Esophagus (tissue), 2 donors: ENCODE data around the gene SHANK3. TPM values are rescaled to one million over a fixed set of nuclear protein-coding genes. Genes with fewer than 3 reads are reported as not detected.

ENCODE experiments used
- H3K27ac ChIP-seq, 2 donors: one replicate each; pipeline ENCODE4 v1.5.1; 2013; ENCODE audit warnings: low read depth in 2 of 2, mild to moderate bottlenecking in 2 of 2, inconsistent platforms in 1 of 2, low read length in 1 of 2, moderate library complexity in 1 of 2
- H3K27me3 ChIP-seq, 2 donors: one replicate each; pipeline ENCODE4 v1.6.1; 2013; ENCODE audit warnings: low read length in 2 of 2, control low read depth in 1 of 2, mild to moderate bottlenecking in 1 of 2; ENCODE audit not compliant: insufficient read depth in 2 of 2, control insufficient read depth in 1 of 2
- H3K36me3 ChIP-seq, 2 donors: one replicate each; pipeline ENCODE4 v1.6.1; 2013; ENCODE audit warnings: low read length in 1 of 2; ENCODE audit not compliant: control insufficient read depth in 2 of 2, insufficient read depth in 2 of 2
- H3K4me1 ChIP-seq, 2 donors: one replicate each; pipeline ENCODE4 v1.6.1; 2013; ENCODE audit warnings: low read length in 1 of 2; ENCODE audit not compliant: control insufficient read depth in 2 of 2, insufficient read depth in 2 of 2
- H3K4me3 ChIP-seq, 2 donors: one replicate each; pipeline ENCODE4 v1.5.1; 2013; ENCODE audit warnings: low read length in 2 of 2, mild to moderate bottlenecking in 2 of 2, low read depth in 1 of 2, moderate library complexity in 1 of 2
- H3K9me3 ChIP-seq, 2 donors: one replicate each; pipeline ENCODE4 v1.6.1; 2013; ENCODE audit warnings: mild to moderate bottlenecking in 2 of 2, low read depth in 1 of 2, low read length in 1 of 2, moderate library complexity in 1 of 2; ENCODE audit not compliant: control insufficient read depth in 2 of 2, insufficient read depth in 1 of 2
- WGBS, 2 donors: extraction: QIAGEN DNeasy Blood & Tissue Kit; methylation state at CpG; one replicate each; pipeline ENCODE4 v1.1.7; 2013; 5-methylcytosine and 5-hydroxymethylcytosine counted together
- polyA plus RNA-seq, 2 donors: library from polyadenylated mRNA; stranded (reverse); fragments of 200-250 nt; gene quantifications; one replicate each; pipeline ENCODE4 v1.2.3, GENCODE V29; 2013
- donor health status: healthy with polysubstance abuse.
- donor health status: Bipolar disorder and iron deficiency.

Gene SHANK3
- polyA plus RNA-seq, 2 donors, result 4.1 to 9.0 TPM

DNA sequence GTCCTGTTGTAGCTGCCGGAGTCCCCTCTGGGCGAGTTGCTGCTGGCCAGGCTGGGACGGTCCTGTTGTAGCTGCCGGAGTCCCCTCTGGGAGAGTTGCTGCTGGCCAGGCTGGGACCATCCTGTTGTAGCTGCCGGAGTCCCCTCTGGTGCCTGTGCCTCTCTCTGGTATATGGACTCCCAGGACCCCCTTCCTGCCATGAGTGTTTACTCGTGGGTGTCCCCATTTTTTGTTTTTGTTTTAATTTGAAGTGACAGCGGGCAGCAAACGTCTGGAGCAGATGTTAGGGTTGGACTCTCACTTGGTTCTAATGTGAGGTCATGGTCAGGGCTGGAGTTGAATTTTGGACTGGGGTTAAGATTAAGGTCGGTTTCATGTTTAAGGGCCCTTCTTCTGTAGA, 14.2 kb downstream of the SHANK3 start:
- Histone ChIP-seq H3K4me1 (no peaks in the 10 kb centered on the region), H3K36me3 (peaks cover 0 to 5% of the 10 kb centered on the region in 2 donors), H3K9me3 (peaks cover 0 to 2% of the 10 kb centered on the region in 2 donors), H3K27me3 (no peaks in the 10 kb centered on the region), H3K4me3 (no peak overlapping the region), H3K27ac (no peak overlapping the region)
- WGBS, 2 donors, result 62 to 64% methylated on average over 9 of the region's 9 CpGs

DNA sequence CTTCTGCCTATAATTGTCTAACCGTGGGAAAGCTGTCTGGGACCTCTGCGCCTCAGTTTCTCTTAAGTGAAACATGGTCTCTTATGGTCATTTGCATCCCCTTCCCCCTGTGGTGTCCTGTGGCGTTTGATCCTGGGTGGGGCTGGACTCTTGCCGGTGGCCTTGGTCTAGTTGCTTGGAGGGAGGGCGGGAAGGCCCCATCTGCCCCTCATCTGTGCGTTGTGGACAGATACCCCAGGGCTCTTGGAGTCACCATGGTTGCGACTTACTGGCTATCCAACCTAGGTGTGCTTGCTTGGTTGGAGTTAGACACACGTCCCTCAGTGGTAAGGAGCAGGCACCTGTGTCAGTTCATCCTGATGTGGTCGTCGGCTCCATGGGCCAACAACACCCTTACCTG, 15.2 kb downstream of the SHANK3 start:
- Histone ChIP-seq H3K4me3 (no peak overlapping the region), H3K36me3 (peaks cover 0 to 5% of the 10 kb centered on the region in 2 donors), H3K9me3 (peaks cover 0 to 2% of the 10 kb centered on the region in 2 donors), H3K27ac (no peak overlapping the region), H3K4me1 (no peaks in the 10 kb centered on the region), H3K27me3 (no peaks in the 10 kb centered on the region)
- 86 to 92% methylated on average over 10 of the region's 10 CpGs for WGBS, 2 donors

DNA sequence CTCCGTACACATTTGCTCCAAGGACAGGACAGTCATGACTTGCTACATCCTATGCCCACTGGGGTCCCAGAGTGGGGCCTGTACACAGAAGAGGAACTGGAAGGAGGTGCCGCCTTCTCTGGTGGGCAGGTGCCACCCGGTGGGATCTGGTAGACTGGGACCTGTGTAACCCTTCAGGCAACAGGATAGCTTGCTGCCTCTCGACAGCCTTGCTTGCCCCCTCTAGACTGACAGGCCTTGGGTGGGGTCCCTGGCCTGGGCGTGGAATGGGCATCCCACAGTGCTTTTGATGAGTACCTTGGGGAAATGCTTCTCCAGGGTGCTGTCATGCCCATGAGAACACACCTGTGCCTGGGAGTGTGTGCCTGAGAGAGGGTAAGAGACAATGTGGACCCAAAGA, 15.8 kb downstream of the SHANK3 start:
- WGBS, 2 donors, result 87% methylated on average over 5 of the region's 5 CpGs
- peaks cover 0 to 2% of the 10 kb centered on the region in 2 donors for H3K9me3 ChIP-seq

DNA sequence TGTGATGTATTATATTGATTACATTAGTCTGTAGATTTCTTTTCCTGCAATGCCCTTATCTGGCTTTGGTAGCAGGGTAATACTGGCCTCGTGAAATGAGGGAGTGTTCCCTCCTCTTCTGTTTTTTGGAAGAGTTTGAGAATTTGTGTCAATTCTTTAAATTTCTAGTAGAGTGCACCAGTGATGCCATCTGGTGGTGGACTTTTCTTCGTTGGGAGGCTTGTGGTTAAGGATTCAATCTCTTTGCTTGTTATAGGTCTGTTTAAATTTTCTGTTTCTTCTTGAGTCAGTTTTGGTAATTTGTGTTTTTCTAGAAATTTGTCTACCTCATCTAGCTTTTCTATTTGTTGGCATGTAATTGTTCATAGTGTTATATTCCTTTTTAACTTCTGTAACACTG, 18.9 kb downstream of the SHANK3 start:
- Histone ChIP-seq H3K4me3 (no peak overlapping the region), H3K9me3 (no peaks in the 10 kb centered on the region), H3K27ac (no peak overlapping the region), H3K27me3 (no peaks in the 10 kb centered on the region), H3K36me3 (peaks cover 0 to 6% of the 10 kb centered on the region in 2 donors), H3K4me1 (peaks cover 0 to 9% of the 10 kb centered on the region in 2 donors)
- 18 to 38% methylated on average over 2 of the region's 2 CpGs for WGBS, 2 donors

More for the DNA sequence above, 15.8 kb downstream of the SHANK3 start:
- no peak overlapping the region for H3K4me3 ChIP-seq
- H3K27me3 ChIP-seq, result no peaks in the 10 kb centered on the region
- no peak overlapping the region for H3K27ac ChIP-seq
- H3K36me3 ChIP-seq, result peaks cover 0 to 5% of the 10 kb centered on the region in 2 donors
- no peaks in the 10 kb centered on the region for H3K4me1 ChIP-seq

DNA sequence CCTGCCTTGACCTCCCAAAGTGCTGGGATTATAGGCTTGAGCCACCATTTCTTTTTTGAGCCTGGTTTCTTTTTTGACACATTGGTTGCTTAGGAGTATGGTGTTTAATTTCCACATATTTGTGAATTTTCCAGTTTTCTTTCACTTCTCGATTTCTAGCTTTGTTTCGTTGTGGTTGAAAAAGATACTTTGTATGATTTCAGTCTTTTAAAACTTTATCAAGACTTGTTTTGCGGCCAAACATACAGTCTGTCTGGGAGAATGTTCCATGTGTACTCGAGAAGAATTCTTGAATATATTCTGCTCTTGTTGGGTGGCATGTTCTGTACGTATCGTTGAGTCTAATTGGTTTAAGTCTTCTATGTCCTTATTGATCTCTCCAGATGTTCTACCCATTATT, 20.8 kb downstream of the SHANK3 start:
- no peak overlapping the region for H3K27ac ChIP-seq
- H3K9me3 ChIP-seq, result no peaks in the 10 kb centered on the region
- H3K4me3 ChIP-seq, result no peak overlapping the region
- no peaks in the 10 kb centered on the region for H3K27me3 ChIP-seq
- peaks cover 0 to 4% of the 10 kb centered on the region in 2 donors for H3K36me3 ChIP-seq
- 84 to 90% methylated on average over 6 of the region's 6 CpGs for WGBS, 2 donors
- peaks cover 0 to 15% of the 10 kb centered on the region in 2 donors for H3K4me1 ChIP-seq

DNA sequence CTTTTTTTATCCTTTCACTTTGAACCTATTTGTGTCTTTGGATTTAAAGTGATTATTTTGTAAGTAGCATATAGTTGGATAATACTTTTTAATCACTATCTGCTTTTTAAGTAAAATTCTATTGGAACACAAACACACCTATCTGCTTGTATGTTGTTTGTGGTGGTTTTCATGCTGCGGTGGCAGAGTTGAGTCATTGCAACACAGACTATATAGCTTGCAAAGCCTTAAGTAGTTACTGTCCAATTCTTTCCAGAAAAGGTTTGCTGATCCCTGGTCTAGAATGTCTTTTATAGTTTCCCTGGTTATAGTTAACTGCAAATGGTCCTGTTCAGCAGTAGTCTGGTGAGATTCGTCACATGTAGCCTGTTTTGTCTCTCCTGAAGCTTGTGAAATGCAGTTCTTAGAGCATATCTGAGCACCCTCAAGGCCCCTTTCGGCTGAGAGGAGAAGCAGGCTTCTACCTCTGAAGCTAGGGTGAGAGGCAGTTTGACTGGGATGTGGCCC, 21.5 kb downstream of the SHANK3 start:
- 71 to 80% methylated on average over 3 of the region's 3 CpGs for WGBS, 2 donors
- peaks cover 0 to 5% of the 10 kb centered on the region in 2 donors for H3K36me3 ChIP-seq
- peaks cover 0 to 18% of the 10 kb centered on the region in 2 donors for H3K4me1 ChIP-seq
- H3K27ac ChIP-seq, result no peak overlapping the region
- no peak overlapping the region for H3K4me3 ChIP-seq
- no peaks in the 10 kb centered on the region for H3K9me3 ChIP-seq
- H3K27me3 ChIP-seq, result no peaks in the 10 kb centered on the region

DNA sequence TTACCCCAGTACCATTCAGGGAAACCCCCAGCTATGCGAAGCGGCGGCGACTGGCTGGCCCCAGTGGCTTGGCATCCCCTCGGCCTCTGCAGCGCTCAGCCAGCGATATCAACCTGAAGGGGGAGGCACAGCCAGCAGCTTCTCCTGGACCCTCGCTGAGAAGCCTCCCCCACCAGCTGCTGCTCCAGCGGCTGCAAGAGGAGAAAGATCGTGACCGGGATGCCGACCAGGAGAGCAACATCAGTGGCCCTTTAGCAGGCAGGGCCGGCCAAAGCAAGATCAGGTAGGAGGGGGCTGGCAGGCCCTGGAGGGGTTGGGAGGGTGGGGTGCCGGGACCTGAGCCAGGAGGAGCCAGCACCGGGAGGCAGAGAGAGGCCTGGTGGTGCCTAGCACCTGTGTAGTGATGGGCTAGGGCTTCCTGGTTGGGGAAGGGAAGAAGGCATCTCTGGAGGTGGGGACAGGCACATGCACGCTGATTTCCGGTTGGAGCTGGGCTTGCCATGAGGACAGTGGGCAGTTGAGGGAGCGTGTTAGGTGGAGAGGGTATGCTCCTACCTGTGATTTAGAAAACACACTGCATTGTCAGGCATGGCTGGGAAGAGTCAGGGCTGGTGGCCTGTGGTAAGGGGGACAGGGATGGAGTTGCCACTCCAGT, 22.3 kb downstream of the SHANK3 start:
- peaks cover 0 to 8% of the 10 kb centered on the region in 2 donors for H3K36me3 ChIP-seq
- no peak overlapping the region for H3K27ac ChIP-seq

DNA sequence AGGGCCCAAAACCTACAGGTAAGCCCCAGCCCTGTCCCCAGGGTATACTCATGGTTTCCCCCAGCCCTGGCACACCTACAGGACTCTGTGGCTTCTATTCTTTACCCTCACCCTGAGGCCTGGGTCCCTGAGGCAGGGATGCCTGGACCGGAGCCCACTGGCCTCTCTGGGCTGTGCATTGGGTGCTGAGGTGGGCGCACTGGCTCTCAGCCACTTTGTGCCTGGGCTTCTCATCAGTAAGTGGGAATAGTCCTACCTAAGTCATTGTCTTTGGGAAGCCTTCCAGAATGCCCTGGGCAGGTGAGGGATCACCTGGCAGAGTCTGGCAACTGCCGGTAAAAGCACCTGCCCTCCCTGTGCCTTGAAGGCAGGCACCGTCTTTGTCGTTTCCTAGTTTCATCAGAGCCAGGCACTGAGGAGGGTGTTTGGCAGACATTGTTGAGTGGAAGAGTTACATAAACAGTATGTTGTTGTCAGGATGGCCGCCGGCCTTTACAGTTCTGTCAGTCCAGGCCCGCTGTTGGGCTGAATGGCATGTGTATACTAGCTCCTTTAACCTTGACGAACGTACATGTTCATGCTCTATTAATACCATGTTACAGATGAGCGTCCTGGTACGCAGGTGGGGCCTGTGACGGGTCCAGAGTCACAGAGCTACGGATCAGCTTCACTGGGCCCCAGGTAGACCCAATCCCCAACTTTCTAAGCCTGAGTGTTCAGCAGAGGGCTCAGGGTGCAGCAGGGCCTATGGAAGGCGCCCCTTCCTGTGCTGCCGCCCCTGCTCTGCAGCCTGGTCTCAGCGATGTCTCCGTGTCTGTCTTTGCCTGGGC, 23.0 kb downstream of the SHANK3 start:
- peaks cover 0 to 8% of the 10 kb centered on the region in 2 donors for H3K36me3 ChIP-seq

More for the DNA sequence above, 22.3 kb downstream of the SHANK3 start:
- Histone ChIP-seq H3K4me1 (peaks cover 0 to 18% of the 10 kb centered on the region in 2 donors), H3K4me3 (no peak overlapping the region), H3K9me3 (no peaks in the 10 kb centered on the region), H3K27me3 (no peaks in the 10 kb centered on the region)
- 75 to 90% methylated on average over 18 of the region's 18 CpGs for WGBS, 2 donors

DNA sequence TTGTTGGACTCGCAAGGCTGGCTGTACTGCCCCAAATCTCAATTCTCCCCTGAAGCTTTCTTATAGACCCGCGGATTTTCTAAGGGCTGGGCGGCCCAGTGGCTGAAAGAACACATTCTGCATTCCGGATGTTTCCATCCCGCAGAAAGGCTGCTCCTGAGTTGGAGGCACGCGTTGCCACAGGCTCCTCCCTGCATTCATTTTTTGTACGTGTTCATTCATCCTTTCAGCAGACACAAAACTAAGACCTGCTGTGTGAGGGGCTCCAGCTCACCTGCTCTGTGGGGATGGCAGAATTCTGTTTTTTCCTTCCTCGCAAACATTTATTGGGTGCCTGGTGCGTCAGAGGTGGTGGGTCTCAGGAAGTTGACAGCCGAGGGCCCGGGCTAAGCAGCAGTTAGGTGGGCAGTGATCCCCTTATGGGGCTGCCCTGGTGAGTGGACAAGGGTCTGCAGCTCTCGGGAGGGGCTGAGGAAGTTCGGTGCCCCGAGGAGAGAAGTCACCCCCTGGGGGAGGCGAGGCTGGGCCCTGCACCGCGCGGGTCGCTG, 23.7 kb downstream of the SHANK3 start:
- Histone ChIP-seq H3K27me3 (no peaks in the 10 kb centered on the region), H3K4me1 (peaks cover 0 to 18% of the 10 kb centered on the region in 2 donors), H3K27ac (peak overlapping the region; percentile 68 to 82), H3K4me3 (peak overlapping the region in 1 of 2 donors; percentile 9), H3K9me3 (no peaks in the 10 kb centered on the region), H3K36me3 (peaks cover 0 to 8% of the 10 kb centered on the region in 2 donors)
- 42 to 45% methylated on average over 21 of the region's 21 CpGs for WGBS, 2 donors

More for the DNA sequence above, 23.0 kb downstream of the SHANK3 start:
- H3K27me3 ChIP-seq, result no peaks in the 10 kb centered on the region
- peaks cover 0 to 18% of the 10 kb centered on the region in 2 donors for H3K4me1 ChIP-seq
- H3K9me3 ChIP-seq, result no peaks in the 10 kb centered on the region
- peak overlapping the region; percentile 68 to 82 for H3K27ac ChIP-seq
- WGBS, 2 donors, result 57 to 60% methylated on average over 18 of the region's 18 CpGs
- no peak overlapping the region for H3K4me3 ChIP-seq
